ENCODE measurements around the gene ARID5B. TPM values are rescaled to one million over a fixed set of nuclear protein-coding genes. Genes with fewer than 3 reads are reported as not detected.

ARID5B gene
- total RNA-seq, 2 experiments from 2014 or later: 49.2 to 51.3 TPM

DNA sequence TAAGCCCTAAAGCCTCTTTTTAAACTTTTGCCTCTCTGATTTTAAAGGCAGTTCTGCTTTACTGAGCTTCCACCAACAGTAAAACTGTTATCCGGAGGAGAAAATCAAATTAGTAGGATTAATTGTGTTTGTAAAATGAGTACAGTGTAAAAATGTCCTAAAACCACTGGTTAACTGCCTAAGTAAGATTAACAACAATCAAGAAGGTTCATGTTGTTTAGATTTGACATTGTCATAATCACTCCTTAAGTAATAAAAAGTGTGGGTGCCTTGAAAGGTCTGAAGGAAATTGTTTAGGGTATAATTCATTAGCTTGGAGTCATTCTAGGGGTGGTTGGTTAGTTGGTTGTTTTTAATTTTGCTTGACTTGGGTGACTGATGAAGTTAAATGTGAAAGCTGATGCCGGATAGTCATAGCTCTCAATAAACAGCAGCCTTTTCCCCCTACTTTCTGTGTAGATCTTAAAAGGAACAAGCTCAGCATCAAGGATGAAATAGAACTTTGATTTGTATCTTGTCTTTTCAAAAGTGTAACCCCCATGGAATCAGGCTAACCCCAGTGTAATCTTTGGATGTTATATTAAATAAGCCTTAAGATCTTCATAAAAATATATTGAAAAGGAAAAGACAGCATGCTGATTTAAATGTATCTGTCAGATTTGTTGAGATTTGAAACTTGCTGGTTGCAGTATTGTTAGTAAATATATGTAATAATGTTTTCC lies 148.3 kb downstream of the ARID5B start:
- Histone ChIP-seq H3K9me3 (ENCODE audit: control insufficient read depth in 1 of 2, insufficient read depth in 1 of 2, low read length in 2 of 2) (no peaks in the 10 kb centered on the region), H3K27ac (ENCODE audit: low read depth in 1 of 2, low read length in 2 of 2) (peak overlapping the region; percentile 83 to 87), H3K4me1 (ENCODE audit: insufficient read depth, low read length) (peaks cover 66% of the 10 kb centered on the region), H3K4me3 (ENCODE audit: low read length) (peak overlapping the region; percentile 60), H3K36me3 (ENCODE audit: insufficient read depth, low read length) (peaks cover 23% of the 10 kb centered on the region), H3K27me3 (ENCODE audit: control insufficient read depth in 1 of 2, insufficient read depth in 2 of 2, low read length in 2 of 2) (no peaks in the 10 kb centered on the region)
- TF ChIP-seq, protein P1, sequence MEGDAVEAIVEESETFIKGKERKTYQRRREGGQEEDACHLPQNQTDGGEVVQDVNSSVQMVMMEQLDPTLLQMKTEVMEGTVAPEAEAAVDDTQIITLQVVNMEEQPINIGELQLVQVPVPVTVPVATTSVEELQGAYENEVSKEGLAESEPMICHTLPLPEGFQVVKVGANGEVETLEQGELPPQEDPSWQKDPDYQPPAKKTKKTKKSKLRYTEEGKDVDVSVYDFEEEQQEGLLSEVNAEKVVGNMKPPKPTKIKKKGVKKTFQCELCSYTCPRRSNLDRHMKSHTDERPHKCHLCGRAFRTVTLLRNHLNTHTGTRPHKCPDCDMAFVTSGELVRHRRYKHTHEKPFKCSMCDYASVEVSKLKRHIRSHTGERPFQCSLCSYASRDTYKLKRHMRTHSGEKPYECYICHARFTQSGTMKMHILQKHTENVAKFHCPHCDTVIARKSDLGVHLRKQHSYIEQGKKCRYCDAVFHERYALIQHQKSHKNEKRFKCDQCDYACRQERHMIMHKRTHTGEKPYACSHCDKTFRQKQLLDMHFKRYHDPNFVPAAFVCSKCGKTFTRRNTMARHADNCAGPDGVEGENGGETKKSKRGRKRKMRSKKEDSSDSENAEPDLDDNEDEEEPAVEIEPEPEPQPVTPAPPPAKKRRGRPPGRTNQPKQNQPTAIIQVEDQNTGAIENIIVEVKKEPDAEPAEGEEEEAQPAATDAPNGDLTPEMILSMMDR (IDR thresholded peaks at IDR 0.05): no peak
- ChIA-PET CTCF (interaction anchor here (1.2 to 3.8 kb wide), 5 partner anchors 11 to 195 kb away, joined by 3 to 32 read pairs (median 12); partner anchors contain the start of gene ARID5B), POLR2A (interaction anchor here (0.6 to 4.8 kb wide), 19 partner anchors 9 to 369 kb away, joined by 3 to 70 read pairs (median 5); partner anchors contain the start of gene ARID5B)
- H3K4me3 Mint-ChIP-seq: peak overlapping the region; percentile 83
- H3K4me1 Mint-ChIP-seq (ENCODE audit: low read depth): peaks cover 97% of the 10 kb centered on the region
- intact Hi-C loops (cut with DNase I, micrococcal nuclease): loop anchor here in 1 of 2 experiments (2.0 to 5.0 kb wide), 6 partner anchors 33 to 768 kb away; partner anchors contain the start of gene EGR2
- H3K36me3 Mint-ChIP-seq (ENCODE audit: low read depth): peaks cover 55% of the 10 kb centered on the region
- H3K9me3 Mint-ChIP-seq: no peaks in the 10 kb centered on the region
- peak overlapping the region; percentile 91 for H3K27ac Mint-ChIP-seq
- no peak for ATAC-seq (ENCODE audit: poor library complexity)
- H3K27me3 Mint-ChIP-seq: no peaks in the 10 kb centered on the region
- peak in 2 of 14 experiments; percentile 31 to 51 for DNase-seq

DNA sequence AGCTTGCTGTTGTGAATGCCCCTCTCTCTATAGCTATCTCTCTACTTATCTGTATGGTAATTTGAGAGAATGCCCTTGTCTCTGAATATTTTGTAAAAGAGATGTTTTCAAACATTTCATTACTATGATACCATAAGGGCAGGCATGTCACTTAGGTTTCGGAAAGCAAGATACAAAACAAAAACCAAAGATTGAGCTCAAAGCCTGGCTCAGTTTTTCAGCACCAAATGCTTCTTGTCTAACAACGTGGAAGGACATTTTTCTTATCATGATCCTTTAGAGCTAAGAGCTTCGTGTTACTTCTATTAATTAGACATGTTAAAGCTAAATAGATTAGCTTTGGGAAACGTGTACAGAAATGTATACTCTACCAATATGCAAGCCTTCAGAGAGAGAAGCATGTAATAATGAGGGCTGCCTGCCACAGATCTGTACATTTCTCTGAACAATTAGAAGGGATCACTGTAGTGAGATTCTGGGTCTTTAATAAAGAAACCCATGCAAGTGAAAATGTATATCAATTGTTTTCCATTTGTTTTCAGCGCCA lies 148.9 kb downstream of the ARID5B start:
- DNase-seq: peak in 3 of 14 experiments; percentile 45 to 56 (median 47)
- Histone ChIP-seq H3K27ac (ENCODE audit: low read depth in 1 of 2, low read length in 2 of 2) (peak overlapping the region; percentile 83 to 87), H3K27me3 (ENCODE audit: control insufficient read depth in 1 of 2, insufficient read depth in 2 of 2, low read length in 2 of 2) (no peaks in the 10 kb centered on the region), H3K4me1 (ENCODE audit: insufficient read depth, low read length) (peaks cover 67% of the 10 kb centered on the region), H3K4me3 (ENCODE audit: low read length) (peak overlapping the region; percentile 60), H3K36me3 (ENCODE audit: insufficient read depth, low read length) (peaks cover 23% of the 10 kb centered on the region), H3K9me3 (ENCODE audit: control insufficient read depth in 1 of 2, insufficient read depth in 1 of 2, low read length in 2 of 2) (no peaks in the 10 kb centered on the region)
- Mint-ChIP-seq H3K4me3 (peak overlapping the region; percentile 83), H3K27ac (peak overlapping the region; percentile 91), H3K27me3 (no peaks in the 10 kb centered on the region), H3K9me3 (no peaks in the 10 kb centered on the region), H3K4me1 (ENCODE audit: low read depth) (peaks cover 97% of the 10 kb centered on the region), H3K36me3 (ENCODE audit: low read depth) (peaks cover 61% of the 10 kb centered on the region)
- intact Hi-C loops (cut with DNase I, micrococcal nuclease): loop anchor here in 1 of 2 experiments (2.0 to 5.0 kb wide), 5 partner anchors 32 to 767 kb away; partner anchors contain the start of gene EGR2
- ChIA-PET CTCF (interaction anchor here (1.2 to 3.8 kb wide), 5 partner anchors 12 to 195 kb away, joined by 3 to 32 read pairs (median 12); partner anchors contain the start of gene ARID5B), POLR2A (interaction anchor here (0.6 to 4.8 kb wide), 17 partner anchors 8 to 368 kb away, joined by 3 to 70 read pairs (median 5); partner anchors contain the start of gene ARID5B)
- TF ChIP-seq, protein P1 (IDR thresholded peaks at IDR 0.05): no peak
- ATAC-seq (ENCODE audit: poor library complexity): no peak

DNA sequence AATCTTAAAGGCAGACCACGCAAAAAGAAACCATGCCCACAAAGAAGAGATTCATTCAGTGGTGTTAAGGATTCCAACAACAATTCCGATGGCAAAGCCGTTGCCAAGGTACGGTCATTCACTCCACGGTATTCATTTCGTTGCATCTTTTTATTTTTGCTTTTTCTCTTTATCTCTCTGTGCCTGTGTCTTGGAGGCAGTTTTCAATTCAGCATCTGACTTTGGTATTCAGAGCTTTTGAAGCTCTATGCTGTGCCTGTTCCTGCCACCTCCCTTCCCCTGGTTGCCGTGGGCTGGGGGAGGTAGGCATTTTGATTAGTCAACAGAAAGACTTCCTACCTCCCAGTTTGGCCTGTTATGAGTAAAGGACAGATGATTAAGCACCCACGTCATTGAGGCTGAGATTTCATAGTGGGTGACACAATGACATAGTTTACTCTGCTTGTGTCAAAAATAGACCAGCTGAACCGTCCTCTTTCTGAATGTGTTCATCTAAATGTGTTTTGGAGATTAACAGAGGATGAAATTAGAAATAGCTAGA lies 149.5 kb downstream of the ARID5B start:
- ChIA-PET POLR2A (interaction anchor here (0.9 to 4.8 kb wide), 13 partner anchors 13 to 194 kb away, joined by 3 to 70 read pairs (median 9); partner anchors contain the start of gene ARID5B), CTCF (interaction anchor here (1.9 to 3.8 kb wide), 4 partner anchors 13 to 194 kb away, joined by 7 to 32 read pairs (median 13); no protein-coding TSS in a partner anchor)
- DNase-seq (peak; percentile 54 to 93 (median 72)), ATAC-seq (ENCODE audit: poor library complexity) (peak; percentile 81)
- peak overlapping the region; percentile 83 to 87 for H3K27ac ChIP-seq (ENCODE audit: low read depth in 1 of 2, low read length in 2 of 2)
- Mint-ChIP-seq H3K27me3 (no peaks in the 10 kb centered on the region), H3K4me1 (ENCODE audit: low read depth) (peaks cover 97% of the 10 kb centered on the region), H3K36me3 (ENCODE audit: low read depth) (peaks cover 66% of the 10 kb centered on the region), H3K4me3 (peak overlapping the region; percentile 83), H3K27ac (peak overlapping the region; percentile 91), H3K9me3 (no peaks in the 10 kb centered on the region)
- H3K9me3 ChIP-seq (ENCODE audit: control insufficient read depth in 1 of 2, insufficient read depth in 1 of 2, low read length in 2 of 2): no peaks in the 10 kb centered on the region
- peaks cover 64% of the 10 kb centered on the region for H3K4me1 ChIP-seq (ENCODE audit: insufficient read depth, low read length)
- peaks cover 23% of the 10 kb centered on the region for H3K36me3 ChIP-seq (ENCODE audit: insufficient read depth, low read length)
- peak overlapping the region; percentile 60 for H3K4me3 ChIP-seq (ENCODE audit: low read length)
- H3K27me3 ChIP-seq (ENCODE audit: control insufficient read depth in 1 of 2, insufficient read depth in 2 of 2, low read length in 2 of 2): no peaks in the 10 kb centered on the region
- TF ChIP-seq, protein P1 (IDR thresholded peaks at IDR 0.05): no peak
- intact Hi-C loops (cut with DNase I, micrococcal nuclease): loop anchor here in 1 of 2 experiments (1.0 to 5.0 kb wide), 7 partner anchors 13 to 766 kb away; partner anchors contain the start of gene EGR2
